A549 treated with AZD2906 at 1 μM for 4 hours (cell line): ENCODE results near the gene ABCG5. TPM values are rescaled to one million over a fixed set of nuclear protein-coding genes. Genes with fewer than 3 reads are reported as not detected.

ENCODE experiments used
- total RNA-seq: library from RNA; stranded (reverse); fragments of 200-300 nt; extraction: Qiagen RNA extraction; gene quantifications from 5 replicates; pipeline ENCODE4 v1.2.3, GENCODE V29; 2022

The ABCG5 gene
- total RNA-seq = not detected in 5 replicates

GRCh38 chr2:43838560-43839267 lies at the start of gene ABCG5, which contains the start of gene ABCG8:
ABCG5 (minus strand) TSS chr2:43838839; CDS start chr2:43838679, 160 bp downstream.
ABCG8 (plus strand) TSS chr2:43838971; CDS start chr2:43839054, 83 bp downstream.

GRCh38 chr2:43773876-43774613 lies 64.6 kb downstream of the ABCG5 start, which contains the start of gene DYNC2LI1:
DYNC2LI1 (plus strand) TSS chr2:43774039; CDS start chr2:43774139, 100 bp downstream.

Other genes starting within 250 kb of the ABCG5 start
- gene THADA, start 242.8 kb downstream of the ABCG5 start, total RNA-seq = 16.6 to 25.2 TPM (median 21.6 TPM) in 5 replicates
- gene PLEKHH2, start 201.6 kb downstream of the ABCG5 start, total RNA-seq = 1.6 to 2.1 TPM (median 1.9 TPM) in 5 replicates
- gene C1GALT1C1L, start 162.4 kb downstream of the ABCG5 start, total RNA-seq = 1.5 to 2.6 TPM (median 2.4 TPM) in 5 replicates
- 15.4 to 19.7 TPM (median 17.3 TPM) in 5 replicates for gene DYNC2LI1, start 64.8 kb downstream of the ABCG5 start, total RNA-seq
- not detected in 5 replicates for gene ABCG8, start 132 bp upstream of the ABCG5 start, total RNA-seq
- 84.2 to 96.5 TPM (median 92.1 TPM) in 5 replicates for gene LRPPRC, start 157.2 kb upstream of the ABCG5 start, total RNA-seq